ENCODE measurements around the gene ELP5. TPM values are rescaled to one million over a fixed set of nuclear protein-coding genes. Genes with fewer than 3 reads are reported as not detected.

Gene ELP5
- polyA plus RNA-seq, 1 of the 3 experiments (the other 2 are of a cell fraction), result 45.4 TPM

- TF ChIP-seq CTCF (IDR thresholded peaks at IDR 0.05) (no peak), USF2 (IDR thresholded peaks at IDR 0.05; ENCODE audit: borderline replicate concordance, low read depth, low read length) (no peak), NRF1 (IDR thresholded peaks at IDR 0.05; ENCODE audit: low read depth, low read length) (no peak), ELF1 (IDR thresholded peaks at IDR 0.05) (no peak), ZBTB33 (IDR thresholded peaks at IDR 0.05; ENCODE audit: borderline replicate concordance, low read depth) (no peak), TAF1 (IDR thresholded peaks at IDR 0.05; ENCODE audit: borderline replicate concordance, low read depth, low read length) (no peak), JUND (IDR thresholded peaks at IDR 0.05) (no peak)
- CTCF ChIA-PET, result interaction anchor here (0.7 to 3.5 kb wide), 4 partner anchors 11 to 247 kb away, joined by 3 to 34 read pairs (median 6); partner anchors contain the start of gene SLC2A4
- Histone ChIP-seq H3K9ac (no peak overlapping the region), H3K4me1 (ENCODE audit: control insufficient read depth in 1 of 2, insufficient read depth in 2 of 2, low read depth in 1 of 2, low read length in 1 of 2) (peaks cover 3 to 8% of the 10 kb centered on the region in 2 experiments; a peak in 1 of 4 replicates), H3F3A (replicated peaks; ENCODE audit: insufficient read depth) (peaks cover 15% of the 10 kb centered on the region), H3K36me3 (replicated peaks in 1 of 2; ENCODE audit: control insufficient read depth in 1 of 2, insufficient read depth in 2 of 2, low read length in 1 of 2) (no peaks in the 10 kb centered on the region), H4K20me1 (ENCODE audit: insufficient read depth) (no peaks in the 10 kb centered on the region), H3K4me3 (ENCODE audit: low read depth in 2 of 2, low read length in 1 of 2) (no peak overlapping the region), H2AFZ (ENCODE audit: low read depth) (no peak overlapping the region), H3K9me3 (no peaks in the 10 kb centered on the region), H3K79me2 (ENCODE audit: insufficient read depth) (no peaks in the 10 kb centered on the region), H3K27me3 (ENCODE audit: insufficient read depth) (peaks cover 28% of the 10 kb centered on the region; the same call in 1 of the 2 replicates), H3K9me2 (no peaks in the 10 kb centered on the region), H3K4me2 (no peak overlapping the region), H3K27ac (ENCODE audit: low read depth in 2 of 2, low read length in 1 of 2) (no peak overlapping the region)
- 37% methylated on average over 5 of the region's 6 CpGs for WGBS (ENCODE audit: low lambda C conversion rate)
- POLR2A ChIA-PET, result interaction anchor here (0.7 kb wide), 1 partner anchor 54 kb away, joined by 3 read pairs; no protein-coding TSS in a partner anchor
- DNase-seq, result peak; percentile 35
These were observed 40.7 kb downstream of the ELP5 start for GRCh38 chr17:7292729-7293128.

GRCh38 chr17:7293159-7293558 is 41.1 kb downstream of the ELP5 start:
- ChIA-PET CTCF (interaction anchor here (0.7 to 3.5 kb wide), 5 partner anchors 11 to 272 kb away, joined by 3 to 34 read pairs (median 3); partner anchors contain the start of gene SLC2A4), POLR2A (interaction anchor here (0.7 kb wide), 1 partner anchor 55 kb away, joined by 3 read pairs; no protein-coding TSS in a partner anchor)
- Histone ChIP-seq H3K27ac (ENCODE audit: low read depth in 2 of 2, low read length in 1 of 2) (no peak overlapping the region), H2AFZ (ENCODE audit: low read depth) (no peak overlapping the region), H3K4me2 (no peak overlapping the region), H3K27me3 (ENCODE audit: insufficient read depth) (peaks cover 24% of the 10 kb centered on the region; the same call in 1 of the 2 replicates), H3K79me2 (ENCODE audit: insufficient read depth) (no peaks in the 10 kb centered on the region), H3K9me2 (no peaks in the 10 kb centered on the region), H3K36me3 (replicated peaks in 1 of 2; ENCODE audit: control insufficient read depth in 1 of 2, insufficient read depth in 2 of 2, low read length in 1 of 2) (no peaks in the 10 kb centered on the region), H3K4me1 (ENCODE audit: control insufficient read depth in 1 of 2, insufficient read depth in 2 of 2, low read depth in 1 of 2, low read length in 1 of 2) (peaks cover 3 to 8% of the 10 kb centered on the region in 2 experiments; a peak in 1 of 4 replicates), H4K20me1 (ENCODE audit: insufficient read depth) (no peaks in the 10 kb centered on the region), H3K9me3 (no peaks in the 10 kb centered on the region), H3K4me3 (ENCODE audit: low read depth in 2 of 2, low read length in 1 of 2) (no peak overlapping the region), H3K9ac (no peak overlapping the region), H3F3A (replicated peaks; ENCODE audit: insufficient read depth) (peaks cover 15% of the 10 kb centered on the region)
- TF ChIP-seq YY1 (IDR thresholded peaks at IDR 0.05; ENCODE audit: low read depth) (no peak), CHD2 (IDR thresholded peaks at IDR 0.05; ENCODE audit: low read length, partially characterized antibody) (no peak), MEF2A (IDR thresholded peaks at IDR 0.05; ENCODE audit: borderline replicate concordance, low read depth) (no peak), IRF3 (IDR thresholded peaks at IDR 0.05; ENCODE audit: low read depth, low read length) (no peak), JUND (IDR thresholded peaks at IDR 0.05) (no peak), TEAD4 (IDR thresholded peaks at IDR 0.05; ENCODE audit: borderline replicate concordance, insufficient read depth) (no peak), RCOR1 (IDR thresholded peaks at IDR 0.05; ENCODE audit: low read length) (no peak), TAF1 (IDR thresholded peaks at IDR 0.05; ENCODE audit: borderline replicate concordance, low read depth, low read length) (no peak), EP300 (IDR thresholded peaks at IDR 0.05; ENCODE audit: borderline replicate concordance in 1 of 2, low read depth in 1 of 2, low read length in 1 of 2) (no peak), RAD21 (IDR thresholded peaks at IDR 0.05; ENCODE audit: low read length) (no peak), NFIC (IDR thresholded peaks at IDR 0.05; ENCODE audit: borderline replicate concordance) (no peak), GABPA (IDR thresholded peaks at IDR 0.05; ENCODE audit: low read depth) (no peak), RFX5 (IDR thresholded peaks at IDR 0.05; ENCODE audit: low read length) (no peak), TCF12 (IDR thresholded peaks at IDR 0.05) (no peak), SIN3A (IDR thresholded peaks at IDR 0.05; ENCODE audit: borderline replicate concordance, low read depth, low read length) (no peak), FOSL2 (IDR thresholded peaks at IDR 0.05; ENCODE audit: borderline replicate concordance, low read depth) (no peak), MAX (IDR thresholded peaks at IDR 0.05; ENCODE audit: low read depth) (no peak), GATA2 (CRISPR knock-in tag; IDR thresholded peaks at IDR 0.05) (no peak)
- WGBS (ENCODE audit: low lambda C conversion rate), result 72% methylated on average over 8 of the region's 11 CpGs
- peak; percentile 22 for DNase-seq

Measured in SK-N-SH (cell line).